Neutrophil (primary cell): Measurements from ENCODE around the gene SMOC2.

Experiments used
- H3K27ac ChIP-seq: fragments of 200-600 bp; sonication (generic); 2 replicates; pipeline ENCODE4 v1.5.1; 2016; ENCODE audit warnings: mild to moderate bottlenecking, moderate library complexity
- H3K27me3 ChIP-seq: fragments of 200-600 bp; sonication (generic); 2 replicates; pipeline ENCODE4 v1.6.0; 2016; ENCODE audit warnings: mild to moderate bottlenecking
- H3K36me3 ChIP-seq: fragments of 200-600 bp; sonication (generic); 2 replicates; pipeline ENCODE4 v1.5.1; 2017
- H3K4me1 ChIP-seq, 2 experiments: fragments of 200-600 bp in 1 of 2; sonication (generic) in 1 of 2; 1 replicate in 1 of 2; 2 replicates in 1 of 2; pipeline versions ENCODE4 v1.5.1 to v1.6.1; 2013 to 2016; ENCODE audit warnings: low read depth in 1 of 2, low read length in 1 of 2, mild to moderate bottlenecking in 1 of 2, moderate library complexity in 1 of 2; ENCODE audit not compliant: control insufficient read depth in 1 of 2, insufficient read depth in 1 of 2
- H3K4me3 ChIP-seq, 2 experiments: fragments of 200-600 bp in 1 of 2; sonication (generic) in 1 of 2; 1 replicate in 1 of 2; 2 replicates in 1 of 2; pipeline ENCODE4 v1.5.1; 2013 to 2016; ENCODE audit warnings: low read depth in 1 of 2, low read length in 1 of 2, mild to moderate bottlenecking in 1 of 2, moderate library complexity in 1 of 2
- H3K9me3 ChIP-seq: fragments of 200-600 bp; sonication (generic); 2 replicates; pipeline ENCODE4 v1.5.1; 2016
- CTCF ChIP-seq: fragments of 200-600 bp; sonication (generic); IDR thresholded peaks from 2 replicates; pipeline ENCODE4 v1.5.1; 2016; ENCODE audit warnings: antibody characterized with exemption

Gene SMOC2

DNA sequence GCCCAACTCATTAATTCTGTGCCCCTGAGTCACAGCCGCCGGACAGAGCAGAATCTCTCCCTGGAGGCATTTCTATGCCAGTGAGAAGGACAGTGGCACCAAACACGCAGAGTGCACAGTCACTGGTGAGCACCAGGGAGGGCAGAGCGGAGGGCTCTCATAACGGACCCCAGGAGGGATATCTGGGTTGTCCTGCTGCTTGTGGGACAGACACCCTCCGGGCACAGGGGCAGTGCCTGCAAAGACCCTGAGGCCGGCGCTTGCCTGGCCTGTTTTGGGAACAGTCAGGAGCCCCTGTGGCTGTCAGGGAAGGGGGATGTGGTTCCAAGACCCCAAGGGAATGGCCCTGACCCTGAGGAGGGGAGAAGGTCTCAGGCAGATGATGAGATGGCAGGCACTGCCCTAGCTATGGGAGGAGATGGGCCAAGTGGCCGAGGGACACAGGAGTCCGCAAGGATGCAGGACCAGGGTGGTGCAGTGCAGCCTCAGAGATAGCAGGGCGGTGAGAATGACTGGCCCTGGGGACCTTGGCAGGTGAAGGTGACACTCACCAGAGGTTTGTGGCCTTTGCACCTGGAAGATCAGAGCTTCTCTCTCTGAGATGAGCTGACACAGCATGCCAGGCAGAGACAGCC is 270.8 kb downstream of the SMOC2 start:
- H3K4me1 ChIP-seq: no peaks in the 10 kb centered on the region
- no peak overlapping the region for H3K4me3 ChIP-seq
- no peaks in the 10 kb centered on the region for H3K27me3 ChIP-seq
- H3K9me3 ChIP-seq: no peaks in the 10 kb centered on the region
- no peaks in the 10 kb centered on the region for H3K36me3 ChIP-seq
- no peak for TF ChIP-seq CTCF
- H3K27ac ChIP-seq: no peak overlapping the region

DNA sequence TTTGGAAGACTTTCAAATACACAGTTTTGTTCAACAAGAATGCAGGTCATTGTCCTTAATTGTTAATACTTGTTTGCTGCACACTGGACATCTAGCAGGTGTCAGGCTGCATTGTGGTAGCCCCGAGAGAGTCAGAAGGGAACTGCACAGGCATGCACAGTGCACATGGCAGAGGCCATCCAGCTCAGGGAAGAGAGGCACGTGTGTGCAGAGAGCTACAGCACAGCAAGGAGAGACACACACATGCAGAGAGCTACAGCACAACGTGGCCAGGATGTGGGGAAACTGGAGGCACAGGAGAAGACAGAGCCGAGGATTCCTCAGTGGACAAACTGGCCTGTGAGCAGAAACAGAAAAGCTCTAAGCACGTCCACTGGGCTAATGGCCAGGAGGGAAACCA is 272.0 kb downstream of the SMOC2 start:
- no peaks in the 10 kb centered on the region for H3K4me1 ChIP-seq
- H3K36me3 ChIP-seq: no peaks in the 10 kb centered on the region
- TF ChIP-seq CTCF: no peak
- H3K4me3 ChIP-seq: no peak overlapping the region
- no peak overlapping the region for H3K27ac ChIP-seq
- H3K27me3 ChIP-seq: no peaks in the 10 kb centered on the region
- no peaks in the 10 kb centered on the region for H3K9me3 ChIP-seq

- Histone ChIP-seq H3K36me3 (no peaks in the 10 kb centered on the region), H3K4me3 (no peak overlapping the region), H3K27me3 (no peaks in the 10 kb centered on the region), H3K4me1 (no peaks in the 10 kb centered on the region), H3K9me3 (no peaks in the 10 kb centered on the region), H3K27ac (no peak overlapping the region)
- no peak for TF ChIP-seq CTCF
Observed at GRCh38 chr6:168713839-168714238, 272.9 kb downstream of the SMOC2 start.

- Histone ChIP-seq H3K36me3 (no peaks in the 10 kb centered on the region), H3K4me3 (no peak overlapping the region), H3K27ac (no peak overlapping the region), H3K27me3 (no peaks in the 10 kb centered on the region), H3K9me3 (no peaks in the 10 kb centered on the region), H3K4me1 (no peaks in the 10 kb centered on the region)
- TF ChIP-seq CTCF: no peak
Observed at GRCh38 chr6:168714547-168715260, 273.7 kb downstream of the SMOC2 start.

DNA sequence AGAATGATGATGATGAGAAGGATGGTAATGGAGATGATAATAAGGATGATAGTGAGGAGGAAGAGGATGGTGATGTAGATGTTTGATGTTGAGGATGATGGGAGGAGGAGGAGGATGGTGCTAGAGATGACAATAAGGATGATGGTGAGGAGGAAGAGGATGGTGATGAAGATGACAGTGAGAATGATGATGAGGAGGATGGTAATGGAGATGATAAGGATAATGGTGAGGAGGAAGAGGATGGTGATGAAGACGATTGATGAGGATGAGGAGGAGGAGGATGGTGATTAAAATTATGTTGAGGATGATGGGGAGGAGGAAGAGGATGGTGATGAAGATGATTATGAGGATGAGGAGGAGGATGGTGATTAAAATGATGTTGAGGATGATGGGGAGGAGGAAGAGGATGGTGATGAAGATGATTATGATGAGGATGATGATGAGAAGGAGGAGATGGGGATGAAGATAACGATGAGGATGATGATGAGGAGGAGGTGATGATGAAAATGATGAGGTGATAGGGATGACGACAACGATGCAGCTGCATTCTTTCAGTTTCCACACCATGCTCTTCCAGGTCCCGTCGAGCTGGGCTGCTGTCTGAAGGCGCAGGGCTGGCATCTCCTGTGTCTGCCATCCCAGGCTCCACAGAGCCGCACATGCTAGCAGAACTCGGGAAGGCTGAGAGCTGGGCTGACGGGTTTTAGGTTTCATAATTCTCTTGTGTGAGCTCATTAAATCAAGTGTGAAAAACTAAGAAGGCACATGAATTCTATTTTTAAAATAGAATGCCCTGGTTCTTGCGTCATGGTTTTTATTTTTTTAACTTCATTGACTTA is 274.9 kb downstream of the SMOC2 start:
- Histone ChIP-seq H3K36me3 (no peaks in the 10 kb centered on the region), H3K4me1 (no peaks in the 10 kb centered on the region), H3K9me3 (no peaks in the 10 kb centered on the region), H3K27me3 (no peaks in the 10 kb centered on the region), H3K27ac (no peak overlapping the region), H3K4me3 (no peak overlapping the region)
- TF ChIP-seq CTCF: no peak
